ENCODE measurements around the gene KHDC1.
"Not testable (repeated sequence)": the region's sequence is repeated elsewhere in the genome, so short reads cannot be mapped to it uniquely, and the experiment has no call there.

The KHDC1 gene

GRCh38 chr6:73262671-73263569, at the start of gene KHDC1:
Gene KHDC1, minus strand, starts transcription at chr6:73263196. Its CDS starts 20,679 bp downstream, at chr6:73242517.
- no peak for DNase-seq

DNA sequence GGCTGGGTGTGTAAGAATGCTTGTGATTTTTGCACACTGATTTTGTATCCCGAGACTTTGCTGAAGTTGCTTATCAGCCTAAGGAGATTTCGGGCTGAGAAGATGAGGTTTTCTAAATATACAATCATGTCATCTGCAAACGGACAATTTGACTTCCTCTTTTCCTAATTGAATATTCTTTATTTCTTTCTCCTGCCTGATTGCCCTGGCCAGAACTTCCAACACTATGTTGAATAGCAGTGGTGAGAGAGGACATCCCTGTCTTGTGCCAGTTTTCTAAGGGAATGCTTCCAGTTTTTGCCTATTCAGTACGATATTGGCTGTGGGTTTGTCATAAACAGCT, 47.5 kb upstream of the KHDC1 start:
- DNase-seq, result not testable (repeated sequence)

DNA sequence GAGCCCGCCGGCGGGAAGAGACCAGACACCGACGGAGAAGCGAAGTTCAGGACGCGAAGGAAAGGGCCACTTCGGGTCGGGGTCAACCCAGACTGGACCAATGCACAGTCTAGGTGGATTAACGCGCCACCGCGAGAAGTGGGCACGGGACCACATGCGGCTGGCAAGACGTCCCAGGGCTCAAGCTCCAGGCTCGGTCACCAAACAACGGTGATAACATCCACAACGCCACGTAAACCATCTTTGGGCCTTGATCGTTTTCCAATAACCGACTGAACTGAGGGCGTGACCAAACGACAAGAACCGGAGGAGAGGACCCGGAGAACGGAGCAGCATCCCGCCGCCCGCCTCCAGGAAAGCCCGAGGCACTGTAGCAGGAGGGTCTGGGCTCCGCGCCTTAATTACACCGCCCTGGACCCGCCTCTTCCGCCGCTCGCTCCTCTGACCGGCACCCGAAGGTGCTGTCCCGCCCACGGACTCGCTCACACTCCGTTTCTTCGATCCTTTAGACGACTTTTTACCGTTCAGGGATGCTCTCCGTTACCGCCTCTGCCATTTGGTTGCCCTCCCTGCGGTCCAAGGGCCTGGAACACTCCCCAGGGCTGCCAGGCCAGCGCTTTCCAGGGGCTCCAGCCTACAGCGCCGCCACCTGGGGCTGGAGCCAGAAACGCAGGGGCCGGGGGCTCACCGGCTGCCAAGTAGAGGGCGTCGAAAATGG, 46.9 kb upstream of the KHDC1 start:
- DNase-seq, result no peak

- DNase-seq, result no peak
Measured at GRCh38 chr6:73309535-73309784, 46.5 kb upstream of the KHDC1 start.

- no peak for DNase-seq
Measured at GRCh38 chr6:73308712-73309534, 45.9 kb upstream of the KHDC1 start.

- not testable (repeated sequence) for DNase-seq
Measured at GRCh38 chr6:73303773-73304172, 40.8 kb upstream of the KHDC1 start.

- no peak for DNase-seq
Measured at GRCh38 chr6:73302339-73302738, 39.3 kb upstream of the KHDC1 start.

- DNase-seq, result no peak
Measured at GRCh38 chr6:73299151-73299971, 36.4 kb upstream of the KHDC1 start.

GRCh38 chr6:73293331-73293730, 30.3 kb upstream of the KHDC1 start:
- no peak for DNase-seq

- no peak for DNase-seq
Measured at GRCh38 chr6:73290435-73290834, 27.4 kb upstream of the KHDC1 start.

GRCh38 chr6:73286752-73287151, 23.8 kb upstream of the KHDC1 start:
- no peak for DNase-seq

GRCh38 chr6:73285674-73286283, 22.8 kb upstream of the KHDC1 start:
- no peak for DNase-seq

GRCh38 chr6:73282871-73283270, 19.9 kb upstream of the KHDC1 start:
- no peak for DNase-seq

DNA sequence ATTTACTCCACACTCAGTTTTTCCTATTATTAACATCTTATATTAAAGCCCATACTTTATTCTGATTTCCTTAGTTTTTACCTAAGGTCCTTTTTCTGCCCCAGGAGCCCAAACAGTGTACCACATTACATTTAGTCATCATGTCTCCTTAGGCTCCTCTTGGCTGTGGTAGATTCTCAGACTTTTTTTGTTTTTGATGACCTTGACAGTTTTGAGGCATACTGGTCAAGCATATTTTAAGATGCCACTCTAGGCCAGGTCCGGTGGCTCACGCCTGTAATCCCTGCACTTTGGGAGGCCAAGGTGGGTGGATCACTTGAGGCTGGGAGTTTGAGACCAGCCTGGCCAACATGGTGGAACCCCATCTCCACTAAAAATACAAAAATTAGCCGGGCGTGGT, 18.7 kb upstream of the KHDC1 start:
- not testable (repeated sequence) for DNase-seq

GRCh38 chr6:73269296-73269695, 6.3 kb upstream of the KHDC1 start:
- not testable (repeated sequence) for DNase-seq

DNA sequence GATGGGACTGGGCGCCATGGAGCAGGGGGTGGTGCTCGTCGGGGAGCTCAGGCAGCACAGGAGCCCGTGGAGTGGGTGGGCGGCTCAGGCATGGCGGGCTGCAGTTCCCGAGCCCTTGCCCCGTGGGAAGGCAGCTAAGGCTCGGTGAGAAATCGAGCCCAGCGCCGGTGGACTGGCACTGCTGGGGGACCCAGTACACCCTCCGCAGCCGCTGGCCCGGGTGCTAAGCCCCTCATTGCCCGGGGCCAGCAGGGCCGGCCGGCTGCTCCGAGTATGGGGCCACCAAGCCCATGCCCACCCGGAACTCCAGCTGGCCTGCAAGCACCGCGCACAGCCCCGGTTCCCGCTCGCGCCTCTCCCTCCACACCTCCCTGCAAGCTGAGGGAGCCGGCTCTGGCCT, 5.9 kb upstream of the KHDC1 start:
- not testable (repeated sequence) for DNase-seq

DNA sequence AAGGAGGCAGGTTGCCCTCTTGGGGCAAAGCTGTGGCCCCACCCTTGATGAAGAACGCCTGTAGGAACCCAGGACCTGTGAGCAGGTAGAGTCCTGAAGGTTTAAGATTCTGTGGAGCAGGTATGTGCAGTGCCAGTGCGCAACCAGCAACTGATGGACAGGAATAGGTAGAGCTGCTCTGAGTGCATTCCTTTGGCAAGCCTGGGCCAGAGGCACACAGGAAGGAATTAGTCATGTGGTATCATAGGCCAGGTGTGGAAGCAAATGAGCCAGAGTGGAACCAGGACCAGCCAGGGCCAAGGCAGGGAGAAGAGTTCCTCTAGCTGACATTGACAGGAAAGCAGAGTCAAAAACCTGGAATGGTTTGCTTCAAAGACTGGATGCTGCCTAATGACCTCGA, 1.4 kb upstream of the KHDC1 start:
- no peak for DNase-seq

- DNase-seq, result no peak
Measured at GRCh38 chr6:73263570-73263909, 544 bp upstream of the KHDC1 start.

DNA sequence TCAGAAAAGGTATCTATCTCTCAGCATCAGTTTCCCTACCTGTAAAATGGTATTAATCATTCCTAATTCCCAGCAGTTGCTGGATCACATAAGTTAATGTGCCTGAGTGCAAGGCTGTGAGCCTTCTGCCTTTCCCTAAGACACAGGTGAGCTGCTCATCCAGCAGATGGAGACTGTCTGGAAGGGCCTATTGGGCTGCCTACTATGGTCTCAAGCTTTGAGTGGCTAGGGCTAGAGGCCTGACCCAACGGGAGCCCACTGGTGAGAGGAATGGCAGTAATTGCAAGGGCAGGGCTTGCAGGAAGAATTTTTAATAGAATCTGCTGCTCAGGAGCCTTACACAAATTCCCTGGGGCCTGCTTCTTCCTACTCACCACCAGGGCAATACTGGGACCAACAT, 4.3 kb downstream of the KHDC1 start:
- DNase-seq, result no peak

GRCh38 chr6:73254323-73254722, 8.7 kb downstream of the KHDC1 start:
- not testable (repeated sequence) for DNase-seq

DNA sequence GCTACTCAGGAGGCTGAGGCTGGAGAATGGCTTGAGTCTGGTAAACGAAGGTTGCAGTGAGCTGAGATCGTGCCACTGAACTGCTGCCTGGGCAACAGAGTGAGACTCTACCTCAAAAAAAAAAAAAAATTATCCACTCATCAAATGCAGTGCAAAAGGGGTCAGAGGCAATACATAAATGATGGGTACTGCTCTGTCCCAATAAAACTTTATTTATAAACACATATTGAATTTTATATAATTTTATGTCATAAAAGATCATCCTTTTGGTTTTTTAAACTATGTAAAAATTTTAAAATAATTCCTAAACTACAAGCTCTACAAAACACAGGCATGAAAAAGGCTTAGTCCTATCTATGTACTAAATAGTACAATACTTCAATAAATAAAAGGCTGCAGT, 10.3 kb downstream of the KHDC1 start:
- DNase-seq, result no peak

- DNase-seq, result no peak
Measured at GRCh38 chr6:73250016-73250415, 13.0 kb downstream of the KHDC1 start.

Data from SIG-M5 (cell line).